Endodermal cell (in vitro differentiated cells): ENCODE measurements around the gene HOXD13. TPM values are rescaled to one million over a fixed set of nuclear protein-coding genes. Genes with fewer than 3 reads are reported as not detected.

Experiments used
- DNase-seq: peaks from one replicate; pipeline ENCODE4 v3.0.0-alpha.2; 2017
- H3K27ac ChIP-seq: 2 replicates; pipeline ENCODE4 v1.5.1; 2013; ENCODE audit warnings: mild to moderate bottlenecking, low read depth, low read length, moderate library complexity
- H3K27me3 ChIP-seq: 2 replicates; pipeline ENCODE4 v1.6.1; 2013; ENCODE audit warnings: mild to moderate bottlenecking, low read length, moderate library complexity; ENCODE audit not compliant: insufficient read depth, control insufficient read depth, poor library complexity, severe bottlenecking
- H3K36me3 ChIP-seq: 2 replicates; pipeline ENCODE4 v1.7.0; 2013; ENCODE audit warnings: mild to moderate bottlenecking, low read length, moderate library complexity; ENCODE audit not compliant: control insufficient read depth, insufficient read depth
- H3K4me1 ChIP-seq: one replicate; pipeline ENCODE4 v1.7.0; 2013; ENCODE audit warnings: low read length; ENCODE audit not compliant: control insufficient read depth, insufficient read depth
- H3K4me3 ChIP-seq: 2 replicates; pipeline ENCODE4 v1.5.1; 2013; ENCODE audit warnings: mild to moderate bottlenecking, low read length, moderate library complexity
- H3K9ac ChIP-seq: 2 replicates; pipeline ENCODE4 v1.6.1; 2013; ENCODE audit warnings: mild to moderate bottlenecking, low read length, moderate library complexity; ENCODE audit not compliant: poor library complexity, severe bottlenecking; ENCODE audit errors: extremely low read depth
- H3K9me3 ChIP-seq: 2 replicates; pipeline ENCODE4 v1.6.1; 2013; ENCODE audit warnings: mild to moderate bottlenecking, low read length, moderate library complexity; ENCODE audit not compliant: control insufficient read depth
- H3K27ac Mint-ChIP-seq: 2 replicates; pipeline ENCODE4 v1.8.0; 2020; ENCODE audit warnings: mixed read lengths
- H3K27me3 Mint-ChIP-seq: 2 replicates; pipeline ENCODE4 v1.8.0; 2021; ENCODE audit warnings: mild to moderate bottlenecking, mixed read lengths; ENCODE audit not compliant: insufficient read depth
- H3K36me3 Mint-ChIP-seq: 2 replicates; pipeline ENCODE4 v1.8.0; 2020; ENCODE audit warnings: low read depth, mixed read lengths
- H3K4me1 Mint-ChIP-seq: 2 replicates; pipeline ENCODE4 v1.8.0; 2020; ENCODE audit warnings: mixed read lengths
- H3K4me3 Mint-ChIP-seq: 2 replicates; pipeline ENCODE4 v1.8.0; 2020; ENCODE audit warnings: mild to moderate bottlenecking, moderate library complexity, mixed read lengths
- H3K9me3 Mint-ChIP-seq: 2 replicates; pipeline ENCODE4 v1.8.0; 2020; ENCODE audit warnings: mild to moderate bottlenecking, mixed read lengths
- WGBS, 2 experiments: methylation state at CpG; one replicate each; pipeline versions ENCODE4 v1.1.5 to v1.1.7; 2013; ENCODE audit warnings: missing lambda C conversion rate in 2 of 2, mixed read lengths in 1 of 2; ENCODE audit not compliant: insufficient coverage in 1 of 2, insufficient read length in 1 of 2; 5-methylcytosine and 5-hydroxymethylcytosine counted together
- total RNA-seq, 2 donors: library from RNA; stranded (reverse); fragmentation: NEBNext Ultra II Directional in 1 of 2; extraction: Animal tissue kit (Norgen Biotek cat#: 25700) in 1 of 2; gene quantifications; 2 replicates in 1 of 2; 3 replicates in 1 of 2; pipeline ENCODE4 v1.2.1, GENCODE V29; 2021
- TF ChIP-seq, protein P1 (sequence below): fragments of 200-600 bp; sonication (generic); conservative IDR thresholded peaks from 2 replicates; pipeline ENCODE4 v1.5.0; 2021; ENCODE audit warnings: antibody characterized with exemption, mild to moderate bottlenecking

HOXD13 gene
- total RNA-seq, 2 donors from 2014 or later = 0.11 to 0.40 TPM

DNA sequence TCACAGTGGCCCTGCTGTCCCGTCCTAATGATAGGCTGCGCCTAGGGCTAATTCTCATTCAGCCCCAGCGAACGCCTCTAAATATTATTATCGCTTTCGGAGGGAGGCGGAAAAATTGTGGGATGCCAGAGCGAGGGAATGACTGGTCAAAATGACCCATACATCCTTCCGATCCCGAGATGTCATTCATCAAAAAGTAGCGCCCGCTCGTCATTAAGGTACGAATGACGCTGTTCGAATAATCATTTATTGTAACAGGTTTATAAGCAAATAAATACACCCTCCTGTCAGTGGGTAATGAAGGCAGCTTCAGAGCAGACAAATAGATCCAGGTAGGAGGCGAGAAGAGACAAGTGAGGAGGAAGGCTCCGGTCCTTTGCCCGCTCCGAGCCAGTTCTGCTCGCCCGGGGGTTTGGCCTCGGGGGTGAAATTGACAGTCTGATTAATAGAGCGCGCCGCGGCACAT is 8.7 kb upstream of the HOXD13 start, which contains the start of gene EVX2:
Gene EVX2, minus strand, starts transcription at position 167 of the 466 bp plus-strand sequence. CDS start 186 bp downstream, outside the sequence.
- DNase-seq = peak; percentile 52
- peak within 1 kb of the TSS; percentile 64 for H3K4me3 ChIP-seq
- H3K27me3 Mint-ChIP-seq = peaks cover 95% of the 10 kb centered on the region

DNA sequence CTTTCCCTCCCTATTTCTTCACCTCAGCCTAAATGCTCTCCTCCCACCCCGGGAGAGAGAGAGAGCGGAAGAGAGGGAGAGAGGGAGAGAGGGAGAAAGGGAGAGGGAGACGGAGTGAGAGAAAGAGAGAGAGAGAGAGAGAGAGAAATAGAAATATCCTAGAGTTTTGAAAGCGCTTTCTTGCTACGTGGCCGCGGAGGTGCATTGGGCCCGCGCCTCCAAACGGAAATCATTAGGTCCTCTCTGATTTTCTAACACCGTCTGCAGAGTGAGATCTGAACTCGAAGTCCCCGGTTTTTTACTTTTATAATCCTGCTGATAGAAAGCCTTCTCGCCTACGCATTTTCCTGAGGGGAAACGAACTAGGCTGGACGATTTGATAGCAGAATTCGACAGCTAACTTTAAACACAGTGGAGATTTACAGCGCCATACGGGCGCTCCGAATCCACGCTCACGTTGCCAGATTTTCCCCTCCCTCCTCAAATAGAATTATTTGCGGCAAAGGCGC is 7.9 kb upstream of the HOXD13 start:
- H3K4me3 ChIP-seq = peak overlapping the region; percentile 64

More for the DNA sequence above, 8.7 kb upstream of the HOXD13 start, which contains the start of gene EVX2:
- H3K27me3 ChIP-seq = peaks cover 95% of the 10 kb centered on the region
- Mint-ChIP-seq H3K9me3 (peaks cover 5% of the 10 kb centered on the region), H3K4me3 (peak within 1 kb of the TSS; percentile 47), H3K4me1 (peaks cover 51% of the 10 kb centered on the region), H3K27ac (no peak within 1 kb of the TSS), H3K36me3 (no peaks in the 10 kb centered on the region)
- TF ChIP-seq, protein P1, sequence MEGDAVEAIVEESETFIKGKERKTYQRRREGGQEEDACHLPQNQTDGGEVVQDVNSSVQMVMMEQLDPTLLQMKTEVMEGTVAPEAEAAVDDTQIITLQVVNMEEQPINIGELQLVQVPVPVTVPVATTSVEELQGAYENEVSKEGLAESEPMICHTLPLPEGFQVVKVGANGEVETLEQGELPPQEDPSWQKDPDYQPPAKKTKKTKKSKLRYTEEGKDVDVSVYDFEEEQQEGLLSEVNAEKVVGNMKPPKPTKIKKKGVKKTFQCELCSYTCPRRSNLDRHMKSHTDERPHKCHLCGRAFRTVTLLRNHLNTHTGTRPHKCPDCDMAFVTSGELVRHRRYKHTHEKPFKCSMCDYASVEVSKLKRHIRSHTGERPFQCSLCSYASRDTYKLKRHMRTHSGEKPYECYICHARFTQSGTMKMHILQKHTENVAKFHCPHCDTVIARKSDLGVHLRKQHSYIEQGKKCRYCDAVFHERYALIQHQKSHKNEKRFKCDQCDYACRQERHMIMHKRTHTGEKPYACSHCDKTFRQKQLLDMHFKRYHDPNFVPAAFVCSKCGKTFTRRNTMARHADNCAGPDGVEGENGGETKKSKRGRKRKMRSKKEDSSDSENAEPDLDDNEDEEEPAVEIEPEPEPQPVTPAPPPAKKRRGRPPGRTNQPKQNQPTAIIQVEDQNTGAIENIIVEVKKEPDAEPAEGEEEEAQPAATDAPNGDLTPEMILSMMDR = no peak
- no peak within 1 kb of the TSS for H3K9ac ChIP-seq
- no peak within 1 kb of the TSS for H3K27ac ChIP-seq
- no peaks in the 10 kb centered on the region for H3K36me3 ChIP-seq
- no peaks in the 10 kb centered on the region for H3K9me3 ChIP-seq
- peaks cover 6% of the 10 kb centered on the region for H3K4me1 ChIP-seq
- 3 to 7% methylated on average over 6 to 27 of the region's 27 CpGs for WGBS, 2 experiments

DNA sequence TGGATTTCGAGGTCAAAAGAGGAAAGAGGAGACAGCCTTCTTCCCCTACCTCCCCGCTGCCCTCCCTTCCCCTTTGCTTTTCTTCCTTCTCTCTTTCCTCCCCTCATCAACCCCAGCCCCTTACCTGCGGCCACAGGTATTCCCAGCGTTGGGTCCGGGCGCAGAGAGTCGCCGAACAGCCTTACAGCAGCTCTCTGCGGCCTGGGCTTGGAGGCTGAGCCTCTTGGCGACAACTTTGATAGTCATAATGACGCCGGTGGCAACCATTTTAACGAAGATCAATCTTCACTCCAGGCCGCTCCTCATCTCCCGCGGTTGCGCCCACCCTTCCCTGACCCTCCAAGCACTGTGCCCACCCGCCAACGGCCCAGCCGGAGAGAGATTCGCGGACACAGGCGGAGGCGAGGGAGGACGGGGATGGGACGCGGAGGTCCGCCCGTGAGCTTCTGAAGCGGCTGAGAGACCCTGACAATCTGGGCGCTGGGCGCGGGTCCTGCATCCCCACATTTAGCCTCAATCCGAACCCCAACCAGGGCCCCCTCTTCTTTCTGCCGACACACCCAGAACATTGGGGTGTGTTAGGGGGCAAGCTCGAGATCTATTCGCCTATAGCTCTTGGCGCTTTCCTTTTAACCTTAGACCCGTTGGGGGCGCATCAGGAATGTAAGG is 7.3 kb upstream of the HOXD13 start:
- Mint-ChIP-seq H3K4me1 (peaks cover 47% of the 10 kb centered on the region), H3K27me3 (peaks cover 100% of the 10 kb centered on the region), H3K36me3 (no peaks in the 10 kb centered on the region), H3K27ac (no peak overlapping the region), H3K9me3 (peaks cover 5% of the 10 kb centered on the region), H3K4me3 (peak overlapping the region; percentile 46)
- Histone ChIP-seq H3K4me1 (peaks cover 12% of the 10 kb centered on the region), H3K36me3 (no peaks in the 10 kb centered on the region), H3K4me3 (peak overlapping the region; percentile 64), H3K9me3 (no peaks in the 10 kb centered on the region), H3K27ac (no peak overlapping the region), H3K27me3 (peaks cover 98% of the 10 kb centered on the region), H3K9ac (no peak overlapping the region)
- 0 to 2% methylated on average over 6 to 37 of the region's 40 CpGs for WGBS, 2 experiments
- TF ChIP-seq, protein P1 = no peak
- DNase-seq = peak; percentile 78

More for the DNA sequence above, 7.9 kb upstream of the HOXD13 start:
- Mint-ChIP-seq H3K36me3 (no peaks in the 10 kb centered on the region), H3K9me3 (peaks cover 5% of the 10 kb centered on the region), H3K4me1 (peaks cover 47% of the 10 kb centered on the region), H3K4me3 (peak overlapping the region; percentile 46), H3K27ac (no peak overlapping the region), H3K27me3 (peaks cover 95% of the 10 kb centered on the region)
- H3K36me3 ChIP-seq = no peaks in the 10 kb centered on the region
- TF ChIP-seq, protein P1 = no peak
- peaks cover 95% of the 10 kb centered on the region for H3K27me3 ChIP-seq
- DNase-seq = peak; percentile 50
- peaks cover 12% of the 10 kb centered on the region for H3K4me1 ChIP-seq
- 2 to 3% methylated on average over 21 to 26 of the region's 26 CpGs for WGBS, 2 experiments
- no peaks in the 10 kb centered on the region for H3K9me3 ChIP-seq
- H3K27ac ChIP-seq = no peak overlapping the region
- no peak overlapping the region for H3K9ac ChIP-seq
